Parathyroid adenoma (tissue), 2 donors: Measurements from ENCODE around the gene C19orf12.

Experiments
- H2AFZ ChIP-seq: fragments of 300-600 bp; sonication (generic); one replicate; pipeline ENCODE4 v1.7.0; 2017; ENCODE audit warnings: antibody characterized with exemption, mild to moderate bottlenecking
- H3K27ac ChIP-seq: fragments of 300-600 bp; sonication (generic); one replicate; pipeline ENCODE4 v1.7.0; 2017
- H3K27me3 ChIP-seq: fragments of 300-600 bp; sonication (generic); one replicate; pipeline ENCODE4 v1.7.0; 2017; ENCODE audit warnings: low read length; ENCODE audit not compliant: control insufficient read depth, insufficient read depth
- H3K36me3 ChIP-seq: fragments of 300-600 bp; sonication (generic); one replicate; pipeline ENCODE4 v1.7.0; 2017; ENCODE audit warnings: low read length; ENCODE audit not compliant: control insufficient read depth, insufficient read depth
- H3K4me1 ChIP-seq: fragments of 300-600 bp; sonication (generic); one replicate; pipeline ENCODE4 v1.7.0; 2017; ENCODE audit warnings: control low read depth
- H3K4me2 ChIP-seq: fragments of 300-600 bp; sonication (generic); one replicate; pipeline ENCODE4 v1.7.0; 2017; ENCODE audit warnings: low read length
- H3K4me3 ChIP-seq: fragments of 300-600 bp; sonication (generic); one replicate; pipeline ENCODE4 v1.7.0; 2017; ENCODE audit warnings: low read depth, low read length
- H3K79me2 ChIP-seq: fragments of 300-600 bp; sonication (generic); one replicate; pipeline ENCODE4 v1.7.0; 2017; ENCODE audit warnings: control low read depth
- H3K9ac ChIP-seq: fragments of 300-600 bp; sonication (generic); one replicate; pipeline ENCODE4 v1.7.0; 2017; ENCODE audit warnings: mild to moderate bottlenecking
- H3K9me3 ChIP-seq: fragments of 300-600 bp; sonication (generic); one replicate; pipeline ENCODE4 v1.7.0; 2017; ENCODE audit warnings: low read length; ENCODE audit not compliant: control insufficient read depth
- TF ChIP-seq, protein P1 (sequence below): fragments of 300-600 bp; sonication (generic); IDR thresholded peaks from one replicate; pipeline ENCODE4 v1.7.0; 2017; ENCODE audit warnings: antibody characterized with exemption, mild to moderate bottlenecking
- donor health status: primary hyperparathyroidism.

C19orf12 gene

DNA sequence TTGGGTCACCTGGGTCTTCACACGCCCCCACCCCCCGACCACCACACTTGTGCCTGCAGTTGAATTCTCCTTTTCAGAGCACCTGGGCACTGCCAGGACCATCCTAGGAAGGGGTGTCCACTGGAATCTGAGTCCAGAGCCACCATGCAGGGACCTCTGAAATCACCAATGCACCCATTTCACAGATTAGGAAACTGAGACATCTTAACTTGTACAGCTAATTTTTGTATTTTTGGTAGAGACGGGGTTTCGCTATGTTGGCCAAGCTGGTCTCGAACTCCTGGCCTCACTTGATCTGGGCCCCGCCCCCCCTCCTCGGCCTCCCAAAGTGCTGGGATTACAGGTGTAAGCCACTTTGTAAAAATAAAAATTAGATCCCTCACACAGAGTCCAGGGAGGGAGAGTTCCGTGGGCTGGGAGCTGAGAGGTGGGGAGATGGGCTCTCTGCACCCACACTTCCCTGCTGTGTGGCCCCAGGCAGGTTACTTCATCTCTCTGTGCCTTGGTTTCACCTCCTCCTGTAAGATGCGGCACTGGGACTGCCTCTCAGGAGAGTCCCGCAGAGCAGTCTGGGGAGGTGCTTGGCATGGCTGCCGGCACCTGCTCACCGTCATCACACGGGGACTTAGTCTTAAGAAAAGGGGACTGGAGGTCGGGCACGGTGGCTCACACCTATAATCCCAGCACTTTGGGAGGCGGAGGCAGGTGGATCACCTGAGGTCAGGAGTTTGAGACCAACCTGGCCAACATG is 45.9 kb upstream of the C19orf12 start:
- TF ChIP-seq, protein P1, sequence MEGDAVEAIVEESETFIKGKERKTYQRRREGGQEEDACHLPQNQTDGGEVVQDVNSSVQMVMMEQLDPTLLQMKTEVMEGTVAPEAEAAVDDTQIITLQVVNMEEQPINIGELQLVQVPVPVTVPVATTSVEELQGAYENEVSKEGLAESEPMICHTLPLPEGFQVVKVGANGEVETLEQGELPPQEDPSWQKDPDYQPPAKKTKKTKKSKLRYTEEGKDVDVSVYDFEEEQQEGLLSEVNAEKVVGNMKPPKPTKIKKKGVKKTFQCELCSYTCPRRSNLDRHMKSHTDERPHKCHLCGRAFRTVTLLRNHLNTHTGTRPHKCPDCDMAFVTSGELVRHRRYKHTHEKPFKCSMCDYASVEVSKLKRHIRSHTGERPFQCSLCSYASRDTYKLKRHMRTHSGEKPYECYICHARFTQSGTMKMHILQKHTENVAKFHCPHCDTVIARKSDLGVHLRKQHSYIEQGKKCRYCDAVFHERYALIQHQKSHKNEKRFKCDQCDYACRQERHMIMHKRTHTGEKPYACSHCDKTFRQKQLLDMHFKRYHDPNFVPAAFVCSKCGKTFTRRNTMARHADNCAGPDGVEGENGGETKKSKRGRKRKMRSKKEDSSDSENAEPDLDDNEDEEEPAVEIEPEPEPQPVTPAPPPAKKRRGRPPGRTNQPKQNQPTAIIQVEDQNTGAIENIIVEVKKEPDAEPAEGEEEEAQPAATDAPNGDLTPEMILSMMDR, result no peak
- no peak overlapping the region for H3K4me3 ChIP-seq

DNA sequence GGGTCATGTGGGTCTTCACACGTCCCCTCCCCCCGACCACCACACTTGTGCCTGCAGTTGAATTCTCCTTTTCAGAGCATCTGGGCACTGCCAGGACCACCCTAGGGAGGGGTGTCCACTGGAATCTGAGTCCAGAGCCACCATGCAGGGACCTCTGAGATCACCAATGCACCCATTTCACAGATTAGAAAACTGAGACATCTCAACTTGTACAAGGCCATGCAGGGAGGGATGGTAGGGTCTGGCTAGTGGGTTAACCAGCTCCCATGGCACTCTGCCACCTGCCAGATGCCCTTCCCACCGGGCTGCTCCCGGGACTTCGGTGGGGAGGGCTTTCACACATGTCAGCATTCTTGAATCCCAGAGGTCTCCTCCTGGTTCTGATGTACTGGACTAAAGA is 44.3 kb upstream of the C19orf12 start:
- TF ChIP-seq, protein P1, result no peak
- Histone ChIP-seq H3K9me3 (no peaks in the 10 kb centered on the region), H3K27ac (no peak overlapping the region), H3K27me3 (no peaks in the 10 kb centered on the region), H2AFZ (no peak overlapping the region), H3K4me3 (no peak overlapping the region), H3K9ac (no peak overlapping the region), H3K4me2 (no peak overlapping the region), H3K4me1 (no peaks in the 10 kb centered on the region), H3K79me2 (no peaks in the 10 kb centered on the region), H3K36me3 (no peaks in the 10 kb centered on the region)

More for the DNA sequence above, 45.9 kb upstream of the C19orf12 start:
- no peak overlapping the region for H3K4me2 ChIP-seq
- H3K27me3 ChIP-seq, result no peaks in the 10 kb centered on the region
- no peak overlapping the region for H2AFZ ChIP-seq
- no peaks in the 10 kb centered on the region for H3K36me3 ChIP-seq
- H3K27ac ChIP-seq, result no peak overlapping the region
- H3K9ac ChIP-seq, result no peak overlapping the region
- H3K79me2 ChIP-seq, result no peaks in the 10 kb centered on the region
- H3K9me3 ChIP-seq, result no peaks in the 10 kb centered on the region
- H3K4me1 ChIP-seq, result no peaks in the 10 kb centered on the region

DNA sequence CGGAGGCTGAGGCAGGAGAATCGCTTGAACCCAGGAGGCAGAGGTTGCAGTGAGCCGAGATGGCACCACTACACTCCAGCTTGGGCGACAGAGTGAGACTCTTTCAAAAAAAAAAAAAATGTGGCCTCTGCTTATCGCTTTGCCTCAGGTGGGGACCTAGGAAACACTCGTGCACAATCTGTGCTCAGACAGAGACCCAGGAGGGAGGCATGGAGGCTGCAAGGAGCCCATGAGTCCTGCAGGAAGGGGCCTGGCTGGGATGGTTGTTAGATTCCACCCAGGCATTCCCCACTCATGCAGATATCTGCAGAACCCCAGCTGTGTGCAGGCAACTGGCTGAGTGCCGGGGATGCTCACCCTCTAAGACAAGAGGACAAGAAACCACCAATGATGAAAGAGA is 43.8 kb upstream of the C19orf12 start:
- H3K4me2 ChIP-seq, result no peak overlapping the region
- TF ChIP-seq, protein P1, result no peak
- H3K4me1 ChIP-seq, result no peaks in the 10 kb centered on the region
- H3K27me3 ChIP-seq, result no peaks in the 10 kb centered on the region
- no peak overlapping the region for H3K9ac ChIP-seq
- no peak overlapping the region for H3K27ac ChIP-seq
- no peaks in the 10 kb centered on the region for H3K9me3 ChIP-seq
- no peak overlapping the region for H3K4me3 ChIP-seq
- H3K36me3 ChIP-seq, result no peaks in the 10 kb centered on the region
- H2AFZ ChIP-seq, result no peak overlapping the region
- no peaks in the 10 kb centered on the region for H3K79me2 ChIP-seq

DNA sequence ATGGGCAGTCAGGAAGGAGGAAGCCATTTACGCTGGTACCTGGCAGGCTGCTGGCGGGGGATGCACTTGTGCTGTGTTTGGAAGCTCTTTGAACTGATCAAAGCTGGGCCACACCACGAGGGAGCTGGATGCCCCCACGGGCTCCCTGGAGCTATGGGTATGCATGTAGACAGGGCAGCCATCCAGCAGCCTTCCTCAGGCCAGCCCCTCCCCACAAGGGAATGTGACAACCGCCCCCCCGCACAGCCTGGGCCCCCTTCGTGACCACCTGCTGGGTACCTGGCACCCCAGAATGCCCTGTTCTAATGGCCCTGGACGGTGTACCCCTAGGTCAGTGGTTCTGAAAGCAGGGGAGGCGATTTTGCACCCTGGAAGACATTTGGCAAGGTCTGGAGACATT is 42.5 kb upstream of the C19orf12 start:
- no peak overlapping the region for H3K27ac ChIP-seq
- H3K4me1 ChIP-seq, result no peaks in the 10 kb centered on the region
- no peaks in the 10 kb centered on the region for H3K79me2 ChIP-seq
- H3K4me2 ChIP-seq, result no peak overlapping the region
- no peaks in the 10 kb centered on the region for H3K27me3 ChIP-seq
- TF ChIP-seq, protein P1, result no peak
- no peak overlapping the region for H2AFZ ChIP-seq
- no peaks in the 10 kb centered on the region for H3K36me3 ChIP-seq
- H3K9ac ChIP-seq, result no peak overlapping the region
- H3K9me3 ChIP-seq, result no peaks in the 10 kb centered on the region
- H3K4me3 ChIP-seq, result no peak overlapping the region

DNA sequence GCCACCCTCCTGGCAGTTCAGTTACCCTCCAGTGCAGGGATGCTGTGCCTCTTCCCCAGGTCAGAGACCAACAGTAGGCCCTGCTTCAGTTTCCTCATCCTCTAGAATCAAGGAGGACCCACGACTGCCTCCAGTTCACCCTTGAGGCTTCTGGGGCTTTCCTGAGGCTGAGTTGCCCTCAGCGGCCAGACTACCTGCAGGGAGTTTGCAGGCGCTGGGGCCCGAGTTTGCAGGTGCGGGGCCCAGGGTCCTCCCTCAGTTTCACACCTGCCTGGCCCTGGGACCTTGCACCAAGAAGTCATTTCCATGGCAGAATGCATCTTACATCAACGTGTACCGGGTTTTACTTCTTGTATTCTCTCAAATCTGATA is 38.9 kb upstream of the C19orf12 start:
- Histone ChIP-seq H2AFZ (no peak overlapping the region), H3K4me3 (no peak overlapping the region), H3K36me3 (no peaks in the 10 kb centered on the region), H3K27ac (no peak overlapping the region), H3K4me2 (no peak overlapping the region), H3K4me1 (no peaks in the 10 kb centered on the region), H3K27me3 (no peaks in the 10 kb centered on the region), H3K9me3 (no peaks in the 10 kb centered on the region), H3K79me2 (no peaks in the 10 kb centered on the region), H3K9ac (no peak overlapping the region)
- TF ChIP-seq, protein P1, result no peak
